SK-N-SH treated with all-trans-retinoic acid at 6 μM for 48 hours (cell line): ENCODE data around the gene INHBB.

Source experiments
- ARNTL ChIP-seq: fragments of 450-650 bp; formaldehyde crosslinking; IDR thresholded peaks from 2 replicates; pipeline ENCODE4 v1.5.0; 2020; ENCODE audit warnings: low read depth, mild to moderate bottlenecking, moderate library complexity, borderline replicate concordance
- CSDC2 ChIP-seq: fragments of 250-450 bp; sonication (Bioruptor Pico); IDR thresholded peaks from 2 replicates; pipeline ENCODE4 v1.5.0; 2020; ENCODE audit warnings: mild to moderate bottlenecking, moderate library complexity
- ESRRG ChIP-seq: fragments of 250-450 bp; sonication (Bioruptor Pico); IDR thresholded peaks from 2 replicates; pipeline ENCODE4 v1.6.1; 2021; ENCODE audit warnings: mild to moderate bottlenecking
- ISL1 ChIP-seq: fragments of 250-450 bp; sonication (Bioruptor Pico); IDR thresholded peaks from 2 replicates; pipeline ENCODE4 v2.1.2; 2022; ENCODE audit warnings: mild to moderate bottlenecking, moderate library complexity
- OSR1 ChIP-seq: fragments of 250-450 bp; sonication (Bioruptor Pico); IDR thresholded peaks from 2 replicates; pipeline ENCODE4 v1.8.0; 2022; ENCODE audit warnings: moderate library complexity, mild to moderate bottlenecking, inconsistent platforms
- RARB ChIP-seq: fragments of 250-450 bp; sonication (Bioruptor Pico); IDR thresholded peaks from 2 replicates; pipeline ENCODE4 v1.8.0; 2021; ENCODE audit warnings: mild to moderate bottlenecking, moderate library complexity
- ZC3H10 ChIP-seq: fragments of 250-450 bp; sonication (Bioruptor Pico); IDR thresholded peaks from 2 replicates; pipeline ENCODE4 v1.5.1; 2021; ENCODE audit warnings: mild to moderate bottlenecking, moderate library complexity
- ZFP3 ChIP-seq: fragments of 250-450 bp; sonication (Bioruptor Pico); IDR thresholded peaks from 2 replicates; pipeline ENCODE4 v1.5.0; 2020; ENCODE audit warnings: mild to moderate bottlenecking, moderate library complexity
- ZFP30 ChIP-seq: fragments of 450-650 bp; formaldehyde crosslinking; IDR thresholded peaks from 2 replicates; pipeline ENCODE4 v1.5.0; 2022; ENCODE audit warnings: mild to moderate bottlenecking, moderate library complexity
- ZNF565 ChIP-seq: fragments of 450-650 bp; formaldehyde crosslinking; conservative IDR thresholded peaks from 2 replicates; pipeline ENCODE4 v1.5.0; 2020; ENCODE audit warnings: low read depth, mild to moderate bottlenecking, moderate library complexity
- TF ChIP-seq, protein P1 (sequence below): fragments of 250-450 bp; sonication (Bioruptor Pico); IDR thresholded peaks from 2 replicates; pipeline ENCODE4 v1.5.0; 2020; ENCODE audit warnings: mild to moderate bottlenecking, moderate library complexity
- TF ChIP-seq, protein P2 (sequence below): fragments of 250-450 bp; sonication (Bioruptor Pico); IDR thresholded peaks from 2 replicates; pipeline ENCODE4 v1.8.0; 2020; ENCODE audit warnings: mild to moderate bottlenecking, moderate library complexity, borderline replicate concordance
- TF ChIP-seq, protein P3 (sequence below): fragments of 250-450 bp; sonication (Bioruptor Pico); IDR thresholded peaks from 2 replicates; pipeline ENCODE4 v1.5.1; 2021; ENCODE audit warnings: mild to moderate bottlenecking, moderate library complexity

DNA sequence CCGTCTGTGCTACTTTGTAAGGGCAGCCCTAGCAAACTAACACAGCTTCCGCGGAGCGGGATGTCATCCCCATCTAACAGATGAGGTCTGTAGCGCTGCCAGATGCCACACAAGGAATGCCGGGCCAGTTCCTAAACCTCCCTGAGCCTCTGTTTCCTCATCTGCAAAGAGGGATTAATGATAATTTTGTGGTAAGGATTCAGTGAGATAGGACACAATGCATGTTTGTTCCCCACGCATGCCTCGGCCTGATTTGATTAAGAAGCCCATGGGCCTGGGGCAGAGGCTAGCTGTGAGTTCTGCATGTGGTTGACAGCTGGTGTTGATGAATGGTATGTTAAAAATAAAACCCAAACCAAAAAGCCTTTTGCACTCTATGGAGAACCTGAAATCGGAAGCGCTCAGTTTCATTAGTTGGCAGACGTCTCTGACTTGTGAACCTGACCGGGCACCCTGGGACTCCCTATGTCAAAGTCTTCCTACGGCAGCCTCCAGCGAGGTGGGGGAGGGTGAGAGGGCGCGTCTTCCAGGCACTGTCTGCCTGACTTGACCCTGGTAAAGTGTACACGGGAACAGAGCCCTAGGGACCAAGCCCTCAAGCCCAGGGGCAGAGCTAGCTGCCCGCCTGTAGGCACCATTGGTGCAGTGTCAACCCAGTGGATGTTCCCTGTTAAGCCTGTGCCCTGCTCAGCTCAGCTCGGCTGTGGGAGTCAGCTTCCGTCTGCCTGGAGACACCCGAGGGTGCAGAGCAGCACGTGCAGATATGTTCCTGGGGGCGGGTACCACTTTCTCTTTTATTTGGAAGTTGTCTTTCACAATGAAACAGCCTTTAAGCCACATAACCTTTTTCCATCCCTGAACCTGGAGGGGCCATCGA, 14.8 kb upstream of the INHBB start:
- TF ChIP-seq RARB (CRISPR knock-in tag): no peak
- no peak for TF ChIP-seq ARNTL (CRISPR knock-in tag)
- TF ChIP-seq ZC3H10: no peak
- TF ChIP-seq, protein P1, sequence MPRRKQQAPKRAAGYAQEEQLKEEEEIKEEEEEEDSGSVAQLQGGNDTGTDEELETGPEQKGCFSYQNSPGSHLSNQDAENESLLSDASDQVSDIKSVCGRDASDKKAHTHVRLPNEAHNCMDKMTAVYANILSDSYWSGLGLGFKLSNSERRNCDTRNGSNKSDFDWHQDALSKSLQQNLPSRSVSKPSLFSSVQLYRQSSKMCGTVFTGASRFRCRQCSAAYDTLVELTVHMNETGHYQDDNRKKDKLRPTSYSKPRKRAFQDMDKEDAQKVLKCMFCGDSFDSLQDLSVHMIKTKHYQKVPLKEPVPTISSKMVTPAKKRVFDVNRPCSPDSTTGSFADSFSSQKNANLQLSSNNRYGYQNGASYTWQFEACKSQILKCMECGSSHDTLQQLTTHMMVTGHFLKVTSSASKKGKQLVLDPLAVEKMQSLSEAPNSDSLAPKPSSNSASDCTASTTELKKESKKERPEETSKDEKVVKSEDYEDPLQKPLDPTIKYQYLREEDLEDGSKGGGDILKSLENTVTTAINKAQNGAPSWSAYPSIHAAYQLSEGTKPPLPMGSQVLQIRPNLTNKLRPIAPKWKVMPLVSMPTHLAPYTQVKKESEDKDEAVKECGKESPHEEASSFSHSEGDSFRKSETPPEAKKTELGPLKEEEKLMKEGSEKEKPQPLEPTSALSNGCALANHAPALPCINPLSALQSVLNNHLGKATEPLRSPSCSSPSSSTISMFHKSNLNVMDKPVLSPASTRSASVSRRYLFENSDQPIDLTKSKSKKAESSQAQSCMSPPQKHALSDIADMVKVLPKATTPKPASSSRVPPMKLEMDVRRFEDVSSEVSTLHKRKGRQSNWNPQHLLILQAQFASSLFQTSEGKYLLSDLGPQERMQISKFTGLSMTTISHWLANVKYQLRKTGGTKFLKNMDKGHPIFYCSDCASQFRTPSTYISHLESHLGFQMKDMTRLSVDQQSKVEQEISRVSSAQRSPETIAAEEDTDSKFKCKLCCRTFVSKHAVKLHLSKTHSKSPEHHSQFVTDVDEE (CRISPR knock-in tag): no peak
- TF ChIP-seq ISL1 (CRISPR knock-in tag): no peak
- no peak for TF ChIP-seq ZFP3
- no peak for TF ChIP-seq ZFP30 (CRISPR knock-in tag)
- TF ChIP-seq ZNF565 (CRISPR knock-in tag): no peak
- no peak for TF ChIP-seq CSDC2 (CRISPR knock-in tag)
- TF ChIP-seq ESRRG: no peak
- TF ChIP-seq, protein P2, sequence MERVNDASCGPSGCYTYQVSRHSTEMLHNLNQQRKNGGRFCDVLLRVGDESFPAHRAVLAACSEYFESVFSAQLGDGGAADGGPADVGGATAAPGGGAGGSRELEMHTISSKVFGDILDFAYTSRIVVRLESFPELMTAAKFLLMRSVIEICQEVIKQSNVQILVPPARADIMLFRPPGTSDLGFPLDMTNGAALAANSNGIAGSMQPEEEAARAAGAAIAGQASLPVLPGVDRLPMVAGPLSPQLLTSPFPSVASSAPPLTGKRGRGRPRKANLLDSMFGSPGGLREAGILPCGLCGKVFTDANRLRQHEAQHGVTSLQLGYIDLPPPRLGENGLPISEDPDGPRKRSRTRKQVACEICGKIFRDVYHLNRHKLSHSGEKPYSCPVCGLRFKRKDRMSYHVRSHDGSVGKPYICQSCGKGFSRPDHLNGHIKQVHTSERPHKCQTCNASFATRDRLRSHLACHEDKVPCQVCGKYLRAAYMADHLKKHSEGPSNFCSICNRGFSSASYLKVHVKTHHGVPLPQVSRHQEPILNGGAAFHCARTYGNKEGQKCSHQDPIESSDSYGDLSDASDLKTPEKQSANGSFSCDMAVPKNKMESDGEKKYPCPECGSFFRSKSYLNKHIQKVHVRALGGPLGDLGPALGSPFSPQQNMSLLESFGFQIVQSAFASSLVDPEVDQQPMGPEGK (CRISPR knock-in tag): no peak
- TF ChIP-seq OSR1: no peak
- TF ChIP-seq, protein P3, sequence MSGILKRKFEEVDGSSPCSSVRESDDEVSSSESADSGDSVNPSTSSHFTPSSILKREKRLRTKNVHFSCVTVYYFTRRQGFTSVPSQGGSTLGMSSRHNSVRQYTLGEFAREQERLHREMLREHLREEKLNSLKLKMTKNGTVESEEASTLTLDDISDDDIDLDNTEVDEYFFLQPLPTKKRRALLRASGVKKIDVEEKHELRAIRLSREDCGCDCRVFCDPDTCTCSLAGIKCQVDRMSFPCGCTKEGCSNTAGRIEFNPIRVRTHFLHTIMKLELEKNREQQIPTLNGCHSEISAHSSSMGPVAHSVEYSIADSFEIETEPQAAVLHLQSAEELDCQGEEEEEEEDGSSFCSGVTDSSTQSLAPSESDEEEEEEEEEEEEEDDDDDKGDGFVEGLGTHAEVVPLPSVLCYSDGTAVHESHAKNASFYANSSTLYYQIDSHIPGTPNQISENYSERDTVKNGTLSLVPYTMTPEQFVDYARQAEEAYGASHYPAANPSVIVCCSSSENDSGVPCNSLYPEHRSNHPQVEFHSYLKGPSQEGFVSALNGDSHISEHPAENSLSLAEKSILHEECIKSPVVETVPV (CRISPR knock-in tag): no peak
